WTC11 (cell line): Measurements from ENCODE around the gene C9orf72. TPM values are rescaled to one million over a fixed set of nuclear protein-coding genes. Genes with fewer than 3 reads are reported as not detected.

Experiments used
- ATAC-seq: fragments of 200-7000 bp; cut with Tn5 transposase; 2 replicates; pipeline ENCODE4 v1.10.0; 2021; ENCODE audit warnings: mild to moderate bottlenecking, moderate library complexity
- CTCF ChIA-PET: fragments of 300-600 bp; sonication (Branson Sonifier 250); formaldehyde crosslinking; loops from one replicate; lab custom pipeline; 2021; ENCODE audit warnings: antibody characterized with exemption; lab: Charles Lee
- POLR2A ChIA-PET: fragments of 350-600 bp; sonication (Branson Sonifier 250); formaldehyde crosslinking; loops from one replicate; lab custom pipeline; 2021; ENCODE audit warnings: antibody characterized with exemption; lab: Charles Lee
- DNase-seq: peaks from one replicate; pipeline ENCODE4 v3.0.0; 2021; ENCODE audit warnings: low spot score
- H3K27ac Mint-ChIP-seq: 2 replicates; pipeline ENCODE4 v1.8.0; 2021; ENCODE audit warnings: mixed read lengths
- H3K27me3 Mint-ChIP-seq: 2 replicates; pipeline ENCODE4 v1.8.0; 2021; ENCODE audit warnings: low read depth, mild to moderate bottlenecking, moderate library complexity, mixed read lengths
- H3K36me3 Mint-ChIP-seq: 2 replicates; pipeline ENCODE4 v1.8.0; 2021; ENCODE audit warnings: mixed read lengths
- H3K4me1 Mint-ChIP-seq: 2 replicates; pipeline ENCODE4 v1.8.0; 2022; ENCODE audit warnings: mixed read lengths
- H3K4me3 Mint-ChIP-seq: 2 replicates; pipeline ENCODE4 v1.8.0; 2021; ENCODE audit warnings: mild to moderate bottlenecking, moderate library complexity, mixed read lengths
- H3K9me3 Mint-ChIP-seq: 2 replicates; pipeline ENCODE4 v1.8.0; 2021; ENCODE audit warnings: mixed read lengths
- ETV6 ChIP-seq: sonication (generic); formaldehyde crosslinking; IDR thresholded peaks from 2 replicates; pipeline ENCODE4 v1.8.1; 2022; ENCODE audit warnings: mild to moderate bottlenecking, missing genetic modification reagents
- HMGXB4 ChIP-seq: sonication (generic); formaldehyde crosslinking; IDR thresholded peaks from 2 replicates; pipeline ENCODE4 v1.8.1; 2023; ENCODE audit warnings: mild to moderate bottlenecking, moderate library complexity, missing genetic modification reagents
- NFYB ChIP-seq: sonication (generic); formaldehyde crosslinking; conservative IDR thresholded peaks from 2 replicates; pipeline ENCODE4 v1.8.0; 2022; ENCODE audit warnings: low read depth, missing genetic modification reagents
- NR3C1 ChIP-seq: sonication (generic); formaldehyde crosslinking; conservative IDR thresholded peaks from 2 replicates; pipeline ENCODE4 v1.8.1; 2023; ENCODE audit warnings: low read depth, mild to moderate bottlenecking, missing genetic modification reagents
- PRDM15 ChIP-seq: sonication (generic); formaldehyde crosslinking; IDR thresholded peaks from 2 replicates; pipeline ENCODE4 v1.8.0; 2022; ENCODE audit warnings: missing genetic modification reagents
- SP1 ChIP-seq: sonication (generic); formaldehyde crosslinking; conservative IDR thresholded peaks from 2 replicates; pipeline ENCODE4 v1.8.1; 2022; ENCODE audit warnings: missing genetic modification reagents
- TEAD1 ChIP-seq: sonication (generic); formaldehyde crosslinking; IDR thresholded peaks from 2 replicates; pipeline ENCODE4 v1.8.0; 2022; ENCODE audit warnings: mild to moderate bottlenecking, missing genetic modification reagents
- ZNF396 ChIP-seq: fragments of 250-450 bp; sonication (Bioruptor Pico); IDR thresholded peaks from 2 replicates; pipeline ENCODE4 v1.8.0; 2021; ENCODE audit warnings: mild to moderate bottlenecking, moderate library complexity, borderline replicate concordance
- ZNF425 ChIP-seq: fragments of 250-450 bp; sonication (Bioruptor Pico); conservative IDR thresholded peaks from 2 replicates; pipeline ENCODE4 v1.9.0; 2021; ENCODE audit warnings: mild to moderate bottlenecking
- total RNA-seq: library from RNA; stranded (reverse); gene quantifications from 3 replicates; pipeline ENCODE4 v1.2.3, GENCODE V29; 2021
- TF ChIP-seq, protein P1 (sequence below): sonication (generic); formaldehyde crosslinking; IDR thresholded peaks from 2 replicates; pipeline ENCODE4 v1.8.0; 2023; ENCODE audit warnings: missing genetic modification reagents, mild to moderate bottlenecking, borderline replicate concordance
- TF ChIP-seq, protein P2 (sequence below): fragments of 200-600 bp; IDR thresholded peaks from 2 replicates; pipeline ENCODE4 v1.8.0; 2022; ENCODE audit warnings: antibody characterized with exemption
- TF ChIP-seq, protein P3 (sequence below): sonication (generic); formaldehyde crosslinking; IDR thresholded peaks from 2 replicates; pipeline ENCODE4 v1.8.0; 2022; ENCODE audit warnings: mild to moderate bottlenecking, missing genetic modification reagents

The C9orf72 gene
- total RNA-seq, 1 experiment from 2014 or later, result 21.5 TPM

DNA sequence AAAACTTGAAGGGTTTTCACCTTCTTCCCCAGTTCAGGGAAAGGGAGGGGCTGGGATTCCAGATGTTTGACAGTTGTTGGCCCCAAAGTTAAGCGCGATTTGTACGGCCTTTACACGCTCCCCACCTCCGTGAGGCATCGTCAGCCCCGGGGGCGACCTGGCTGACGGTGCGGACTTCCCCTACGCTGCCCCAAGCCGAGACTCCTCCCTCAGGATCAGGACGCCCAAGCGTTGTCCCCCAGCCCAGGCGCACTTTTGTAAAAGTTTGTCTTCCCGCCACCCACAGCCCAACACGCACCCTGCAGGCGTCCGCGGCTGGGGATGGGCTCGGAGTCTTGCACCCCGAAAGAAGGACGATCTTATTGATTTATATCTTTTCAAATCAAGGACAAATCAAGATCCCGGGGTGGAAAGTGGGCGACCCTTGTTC, 44.4 kb downstream of the C9orf72 start (continued):
- TF ChIP-seq ZNF396 (CRISPR knock-in tag), result no peak
- TF ChIP-seq, protein P1, sequence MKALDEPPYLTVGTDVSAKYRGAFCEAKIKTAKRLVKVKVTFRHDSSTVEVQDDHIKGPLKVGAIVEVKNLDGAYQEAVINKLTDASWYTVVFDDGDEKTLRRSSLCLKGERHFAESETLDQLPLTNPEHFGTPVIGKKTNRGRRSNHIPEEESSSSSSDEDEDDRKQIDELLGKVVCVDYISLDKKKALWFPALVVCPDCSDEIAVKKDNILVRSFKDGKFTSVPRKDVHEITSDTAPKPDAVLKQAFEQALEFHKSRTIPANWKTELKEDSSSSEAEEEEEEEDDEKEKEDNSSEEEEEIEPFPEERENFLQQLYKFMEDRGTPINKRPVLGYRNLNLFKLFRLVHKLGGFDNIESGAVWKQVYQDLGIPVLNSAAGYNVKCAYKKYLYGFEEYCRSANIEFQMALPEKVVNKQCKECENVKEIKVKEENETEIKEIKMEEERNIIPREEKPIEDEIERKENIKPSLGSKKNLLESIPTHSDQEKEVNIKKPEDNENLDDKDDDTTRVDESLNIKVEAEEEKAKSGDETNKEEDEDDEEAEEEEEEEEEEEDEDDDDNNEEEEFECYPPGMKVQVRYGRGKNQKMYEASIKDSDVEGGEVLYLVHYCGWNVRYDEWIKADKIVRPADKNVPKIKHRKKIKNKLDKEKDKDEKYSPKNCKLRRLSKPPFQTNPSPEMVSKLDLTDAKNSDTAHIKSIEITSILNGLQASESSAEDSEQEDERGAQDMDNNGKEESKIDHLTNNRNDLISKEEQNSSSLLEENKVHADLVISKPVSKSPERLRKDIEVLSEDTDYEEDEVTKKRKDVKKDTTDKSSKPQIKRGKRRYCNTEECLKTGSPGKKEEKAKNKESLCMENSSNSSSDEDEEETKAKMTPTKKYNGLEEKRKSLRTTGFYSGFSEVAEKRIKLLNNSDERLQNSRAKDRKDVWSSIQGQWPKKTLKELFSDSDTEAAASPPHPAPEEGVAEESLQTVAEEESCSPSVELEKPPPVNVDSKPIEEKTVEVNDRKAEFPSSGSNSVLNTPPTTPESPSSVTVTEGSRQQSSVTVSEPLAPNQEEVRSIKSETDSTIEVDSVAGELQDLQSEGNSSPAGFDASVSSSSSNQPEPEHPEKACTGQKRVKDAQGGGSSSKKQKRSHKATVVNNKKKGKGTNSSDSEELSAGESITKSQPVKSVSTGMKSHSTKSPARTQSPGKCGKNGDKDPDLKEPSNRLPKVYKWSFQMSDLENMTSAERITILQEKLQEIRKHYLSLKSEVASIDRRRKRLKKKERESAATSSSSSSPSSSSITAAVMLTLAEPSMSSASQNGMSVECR (CRISPR knock-in tag), result 0 out of 2 replicates have a peak, but pooled peaks have one; percentile 3
- TF ChIP-seq, protein P2, sequence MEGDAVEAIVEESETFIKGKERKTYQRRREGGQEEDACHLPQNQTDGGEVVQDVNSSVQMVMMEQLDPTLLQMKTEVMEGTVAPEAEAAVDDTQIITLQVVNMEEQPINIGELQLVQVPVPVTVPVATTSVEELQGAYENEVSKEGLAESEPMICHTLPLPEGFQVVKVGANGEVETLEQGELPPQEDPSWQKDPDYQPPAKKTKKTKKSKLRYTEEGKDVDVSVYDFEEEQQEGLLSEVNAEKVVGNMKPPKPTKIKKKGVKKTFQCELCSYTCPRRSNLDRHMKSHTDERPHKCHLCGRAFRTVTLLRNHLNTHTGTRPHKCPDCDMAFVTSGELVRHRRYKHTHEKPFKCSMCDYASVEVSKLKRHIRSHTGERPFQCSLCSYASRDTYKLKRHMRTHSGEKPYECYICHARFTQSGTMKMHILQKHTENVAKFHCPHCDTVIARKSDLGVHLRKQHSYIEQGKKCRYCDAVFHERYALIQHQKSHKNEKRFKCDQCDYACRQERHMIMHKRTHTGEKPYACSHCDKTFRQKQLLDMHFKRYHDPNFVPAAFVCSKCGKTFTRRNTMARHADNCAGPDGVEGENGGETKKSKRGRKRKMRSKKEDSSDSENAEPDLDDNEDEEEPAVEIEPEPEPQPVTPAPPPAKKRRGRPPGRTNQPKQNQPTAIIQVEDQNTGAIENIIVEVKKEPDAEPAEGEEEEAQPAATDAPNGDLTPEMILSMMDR, result no peak
- no peak for TF ChIP-seq PRDM15 (CRISPR knock-in tag)

DNA sequence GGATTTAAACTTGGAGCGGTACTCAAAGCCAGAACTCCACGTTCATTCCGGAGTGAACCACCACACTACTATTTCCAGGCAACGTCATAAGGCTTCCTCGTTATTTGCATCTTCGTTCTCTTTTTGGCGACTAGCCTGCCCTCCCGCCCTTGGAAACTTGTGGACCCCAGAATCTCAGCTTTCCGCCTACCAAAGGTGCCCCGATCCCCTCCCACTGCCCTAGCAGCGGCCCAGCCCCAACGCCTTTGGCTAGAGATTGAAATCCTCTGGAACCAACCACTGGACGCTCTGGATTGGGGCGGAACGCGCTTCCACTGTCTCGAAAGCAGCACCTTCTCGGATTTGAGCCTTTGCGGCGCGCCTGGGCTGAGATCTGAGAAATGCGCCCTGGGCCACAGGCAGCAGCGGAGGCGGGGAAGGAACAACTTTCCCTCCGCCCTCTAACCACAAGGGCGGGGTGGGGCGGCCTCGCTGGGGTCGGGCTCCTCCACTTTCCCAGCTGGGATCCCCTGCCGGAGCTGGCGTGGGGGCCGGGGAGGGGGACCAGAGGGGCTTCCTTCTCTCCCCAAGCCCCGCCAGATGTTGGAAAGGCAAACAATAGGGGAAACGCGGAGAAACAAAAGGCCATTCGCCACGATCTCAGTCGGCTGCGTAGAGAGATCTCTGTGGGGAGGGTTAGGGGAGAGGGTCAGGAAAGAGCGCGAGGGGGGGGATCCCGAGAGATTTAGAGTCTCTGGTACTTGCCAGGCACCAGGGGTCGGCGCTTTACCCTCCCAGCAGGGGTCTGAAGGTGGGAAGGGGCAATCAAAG, 45.0 kb downstream of the C9orf72 start:
- Mint-ChIP-seq H3K4me3 (peak overlapping the region; percentile 94), H3K27me3 (peaks cover 3% of the 10 kb centered on the region; the same call in 1 of the 2 replicates), H3K4me1 (peaks cover 64% of the 10 kb centered on the region), H3K27ac (peak overlapping the region; percentile 96), H3K36me3 (peaks cover 5% of the 10 kb centered on the region; the same call in 1 of the 2 replicates), H3K9me3 (no peaks in the 10 kb centered on the region)
- ChIA-PET CTCF (interaction anchor here (0.6 to 1.6 kb wide), 5 partner anchors 38 to 200 kb away, joined by 3 to 11 read pairs (median 3); no protein-coding TSS in a partner anchor), POLR2A (no interaction called here)
- DNase-seq (peak; percentile 85), ATAC-seq (peak; percentile 73)
- TF ChIP-seq ETV6 (CRISPR knock-in tag) (0 out of 2 replicates have a peak, but pooled peaks have one; percentile 33), ZNF425 (no peak), TEAD1 (CRISPR knock-in tag) (0 out of 2 replicates have a peak, but pooled peaks have one; percentile 33), HMGXB4 (CRISPR knock-in tag) (peak; percentile 27; the same call in 1 of the 2 replicates), PRDM15 (CRISPR knock-in tag) (no peak), NR3C1 (CRISPR knock-in tag) (0 out of 2 replicates have a peak, but pooled peaks have one; percentile 46), SP1 (peak; percentile 37), NFYB (CRISPR knock-in tag) (peak; percentile 39; the same call in 1 of the 2 replicates)
- TF ChIP-seq, protein P3, sequence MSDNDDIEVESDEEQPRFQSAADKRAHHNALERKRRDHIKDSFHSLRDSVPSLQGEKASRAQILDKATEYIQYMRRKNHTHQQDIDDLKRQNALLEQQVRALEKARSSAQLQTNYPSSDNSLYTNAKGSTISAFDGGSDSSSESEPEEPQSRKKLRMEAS (CRISPR knock-in tag), result 0 out of 2 replicates have a peak, but pooled peaks have one; percentile 56
